Measurements from ENCODE around the gene MSRB1.

GRCh38 chr16:1940273-1941161 is 2.5 kb downstream of the MSRB1 start:
- TF ChIP-seq CTCF (conservative IDR thresholded peaks at IDR 0.05) (no peak), EZH2 (IDR thresholded peaks at IDR 0.05; ENCODE audit: low read depth) (no peak)

Data from PC-9 (cell line).